K562 (cell line): Measurements from ENCODE around the gene KIF5C. TPM values are rescaled to one million over a fixed set of nuclear protein-coding genes. Genes with fewer than 3 reads are reported as not detected.

ENCODE experiments used
- ATAC-seq: fragments of 200-7000 bp; cut with Tn5 transposase; 3 replicates; pipeline ENCODE4 v1.9.1; 2020; ENCODE audit warnings: moderate library complexity
- BruUV-seq: library from RNA; stranded (reverse); fragments of 400-500 nt; replicated peaks from 2 replicates; lab custom pipeline; 2021; lab: Mats Ljungman, UMichigan
- CTCF ChIA-PET: fragments of 300-600 bp; formaldehyde crosslinking; extraction: SDS; loops from one replicate; lab custom pipeline; 2021; ENCODE audit warnings: low intra/inter-chr PET ratio; lab: Yijun Ruan, JAX
- POLR2A ChIA-PET: fragments of 300-600, 350-650 bp; sonication (Branson Sonifier 250); formaldehyde crosslinking; extraction: SDS; loops from one replicate; lab custom pipeline; 2021; ENCODE audit warnings: antibody characterized with exemption, inconsistent platforms; lab: Yijun Ruan, JAX
- DNase-seq, 4 experiments: peaks; one replicate each; pipeline versions ENCODE4 v3.0.0 to v3.0.0-alpha.2; 2011 to 2018; ENCODE audit warnings: low spot score in 3 of 4, mixed read lengths in 3 of 4; ENCODE audit errors: extremely low read depth in 1 of 4
- FAIRE-seq: peaks from 2 replicates; lab custom pipeline; 2011; peaks lifted over from hg19 to GRCh38; lab: Jason Lieb, UNC
- H2AFZ ChIP-seq: 2 replicates; pipeline ENCODE4 v1.6.0; 2011; ENCODE audit warnings: low read depth, low read length, control low read depth, inconsistent platforms
- H3K27ac ChIP-seq: fragments of 200-600 bp; 3 replicates; pipeline ENCODE4 v1.8.0; 2011; ENCODE audit warnings: low read depth, mild to moderate bottlenecking, control low read depth, inconsistent platforms, low read length, moderate library complexity, mixed read lengths; ENCODE audit errors: extremely low read depth
- H3K27me3 ChIP-seq, 2 experiments: fragments of 300-600 bp in 1 of 2; 2 replicates in 1 of 2; 3 replicates in 1 of 2; pipeline versions ENCODE4 v1.6.0 to v1.8.0; 2011; ENCODE audit warnings: inconsistent platforms in 2 of 2, low read length in 2 of 2, mild to moderate bottlenecking in 1 of 2, mixed read lengths in 1 of 2, moderate library complexity in 1 of 2; ENCODE audit not compliant: control insufficient read depth in 2 of 2, insufficient read depth in 2 of 2
- H3K36me3 ChIP-seq: fragments of 300-600 bp; 3 replicates; pipeline ENCODE4 v1.8.0; 2011; ENCODE audit warnings: mild to moderate bottlenecking, low read length, inconsistent platforms; ENCODE audit not compliant: control insufficient read depth, insufficient read depth
- H3K4me1 ChIP-seq, 2 experiments: fragments of 200-600 bp in 1 of 2; replicated peaks in 1 of 2; 2 replicates in 1 of 2; 3 replicates in 1 of 2; pipeline versions ENCODE4 v1.5.1 to v1.8.0; 2011; ENCODE audit warnings: inconsistent platforms in 2 of 2, low read length in 2 of 2, mild to moderate bottlenecking in 1 of 2, mixed read lengths in 1 of 2, moderate library complexity in 1 of 2; ENCODE audit not compliant: control insufficient read depth in 2 of 2, insufficient read depth in 2 of 2
- H3K4me2 ChIP-seq: 2 replicates; pipeline ENCODE4 v1.6.1; 2011; ENCODE audit warnings: low read length, control low read depth, inconsistent platforms, mixed read lengths; ENCODE audit not compliant: insufficient read depth
- H3K4me3 ChIP-seq: fragments of 200-600 bp; sonication (generic), shearing (Covaris generic); 2 replicates; pipeline ENCODE4 v1.5.1; 2016; ENCODE audit warnings: control low read depth, inconsistent platforms
- H3K79me2 ChIP-seq: fragments of 200-600 bp; 3 replicates; pipeline ENCODE4 v1.8.0; 2011; ENCODE audit warnings: low read length, inconsistent platforms; ENCODE audit not compliant: control insufficient read depth, insufficient read depth
- H3K9ac ChIP-seq, 2 experiments: 2 replicates each; pipeline versions ENCODE4 v1.6.0 to v1.6.1; 2011; ENCODE audit warnings: low read depth in 2 of 2, low read length in 2 of 2, control low read depth in 1 of 2, inconsistent platforms in 1 of 2, mild to moderate bottlenecking in 1 of 2, mixed read lengths in 1 of 2; ENCODE audit not compliant: insufficient read depth in 1 of 2
- H3K9me1 ChIP-seq: one replicate; pipeline ENCODE4 v1.6.0; 2011; ENCODE audit warnings: inconsistent platforms, mild to moderate bottlenecking, low read length, moderate library complexity; ENCODE audit not compliant: control insufficient read depth, insufficient read depth
- H3K9me3 ChIP-seq: replicated peaks from 2 replicates; pipeline ENCODE4 v1.5.1; 2011; ENCODE audit warnings: low read depth, low read length, inconsistent platforms; ENCODE audit not compliant: control insufficient read depth, insufficient read depth
- H4K20me1 ChIP-seq: replicated peaks from 2 replicates; pipeline ENCODE4 v1.6.1; 2011; ENCODE audit warnings: low read length, inconsistent platforms, mixed read lengths; ENCODE audit not compliant: control insufficient read depth, insufficient read depth
- BACH1 ChIP-seq: fragments of 200-800 bp; sonication (Bioruptor generic); IDR thresholded peaks from 2 replicates; pipeline ENCODE4 v1.6.1; 2016; ENCODE audit warnings: missing genetic modification characterization, missing compliant biosample characterization
- C11orf30 ChIP-seq: fragments of 450-650 bp; IDR thresholded peaks from 2 replicates; pipeline ENCODE4 v1.6.1; 2016; ENCODE audit warnings: low read depth, mild to moderate bottlenecking
- ELF2 ChIP-seq: fragments of 250-450 bp; sonication (Bioruptor Pico); IDR thresholded peaks from 2 replicates; pipeline ENCODE4 v1.5.0; 2021; ENCODE audit warnings: mild to moderate bottlenecking
- SLC30A9 ChIP-seq: fragments of 250-450 bp; sonication (Bioruptor Pico); IDR thresholded peaks from 2 replicates; pipeline ENCODE4 v1.8.0; 2022; ENCODE audit warnings: mild to moderate bottlenecking, moderate library complexity
- ZNF165 ChIP-seq: fragments of 250-450 bp; sonication (Bioruptor Pico); IDR thresholded peaks from 2 replicates; pipeline ENCODE4 v1.4.0; 2020; ENCODE audit warnings: borderline replicate concordance
- ZNF316 ChIP-seq: fragments of 450-650 bp; IDR thresholded peaks from 2 replicates; pipeline ENCODE4 v1.6.1; 2016
- in situ Hi-C: fragments of 300-500 bp; cut with MboI; formaldehyde crosslinking; loops from 4 replicates; pipeline ENCODE4 v1.15.0; 2018; ENCODE audit warnings: inconsistent platforms, mixed read lengths
- intact Hi-C: fragments of 100-400 bp; cut with micrococcal nuclease; formaldehyde crosslinking; loops from 2 replicates; pipeline ENCODE4 v1.14.2; 2022
- polyA plus RNA-seq, 8 experiments: library from polyadenylated mRNA; depleted of rRNA in 4 of 8; stranded (reverse) in 5 of 8; unstranded in 3 of 8; fragments of >200 nt; fragmentation: Nextera tagmentation in 2 of 8; fragmentation: Illumina TruSeq in 1 of 8; extraction: Ambion mirVana in 2 of 8; extraction: Trizol in 1 of 8; gene quantifications; 2 replicates each; pipeline versions ENCODE4 v1.2.1 to v1.2.3, GENCODE V29; 2011 to 2014; ENCODE audit warnings: inconsistent platforms in 1 of 8, missing spikeins in 1 of 8
- total RNA-seq, 7 experiments: library from RNA; depleted of rRNA in 6 of 7; stranded (reverse); fragments of >200 nt in 6 of 7; fragmentation: Illumina TruSeq in 2 of 7; extraction: Trizol in 2 of 7; gene quantifications; 2 replicates each; pipeline versions ENCODE4 v1.2.1 to v1.2.3, GENCODE V29; 2011 to 2021; ENCODE audit warnings: low replicate concordance in 1 of 7
- TF ChIP-seq, protein P1 (sequence below): IDR thresholded peaks from 2 replicates; pipeline ENCODE4 v1.6.1; 2012; ENCODE audit warnings: low read depth, low read length, improper control_type of control experiment, borderline replicate concordance
- TF ChIP-seq, protein P2 (sequence below), 2 experiments: fragments of 150-350 bp in 1 of 2; IDR thresholded peaks; 2 replicates each; pipeline ENCODE4 v1.6.1; 2012 to 2016; ENCODE audit warnings: low read depth in 2 of 2, low read length in 2 of 2, mild to moderate bottlenecking in 1 of 2, moderate library complexity in 1 of 2

Gene KIF5C
- total and polyA plus RNA-seq, 9 of the 15 experiments (the other 6 are each of a cell fraction or from before 2014, with no cell fraction given), result 0.01 to 0.09 (median 0.01) TPM; not detected in 6

DNA sequence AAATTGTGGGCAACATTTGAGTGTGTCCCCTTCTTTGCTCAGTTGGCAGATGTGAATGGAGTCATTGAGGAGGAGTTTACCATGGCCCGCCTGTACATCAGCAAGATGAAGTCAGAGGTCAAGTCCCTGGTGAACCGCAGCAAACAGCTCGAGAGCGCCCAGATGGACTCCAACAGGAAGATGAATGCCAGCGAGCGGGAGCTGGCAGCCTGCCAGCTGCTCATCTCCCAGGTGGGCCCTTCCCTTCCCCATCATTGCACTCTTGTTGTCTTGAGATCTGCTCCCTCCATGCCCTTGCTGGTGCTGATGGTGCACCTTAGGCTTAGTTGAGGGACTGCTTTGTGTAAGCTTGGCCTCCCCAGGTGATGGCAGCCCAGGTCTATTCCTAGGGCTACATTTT is 115.9 kb downstream of the KIF5C start (continued):
- no peak for TF ChIP-seq ZNF165 (CRISPR knock-in tag)
- no peak for TF ChIP-seq SLC30A9 (CRISPR knock-in tag)
- TF ChIP-seq, protein P1, sequence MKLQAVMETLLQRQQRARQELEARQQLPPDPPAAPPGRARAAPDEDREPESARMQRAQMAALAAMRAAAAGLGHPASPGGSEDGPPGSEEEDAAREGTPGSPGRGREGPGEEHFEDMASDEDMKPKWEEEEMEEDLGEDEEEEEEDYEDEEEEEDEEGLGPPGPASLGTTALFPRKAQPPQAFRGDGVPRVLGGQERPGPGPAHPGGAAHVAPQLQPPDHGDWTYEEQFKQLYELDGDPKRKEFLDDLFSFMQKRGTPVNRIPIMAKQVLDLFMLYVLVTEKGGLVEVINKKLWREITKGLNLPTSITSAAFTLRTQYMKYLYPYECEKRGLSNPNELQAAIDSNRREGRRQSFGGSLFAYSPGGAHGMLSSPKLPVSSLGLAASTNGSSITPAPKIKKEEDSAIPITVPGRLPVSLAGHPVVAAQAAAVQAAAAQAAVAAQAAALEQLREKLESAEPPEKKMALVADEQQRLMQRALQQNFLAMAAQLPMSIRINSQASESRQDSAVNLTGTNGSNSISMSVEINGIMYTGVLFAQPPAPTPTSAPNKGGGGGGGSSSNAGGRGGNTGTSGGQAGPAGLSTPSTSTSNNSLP, result no peak
- TF ChIP-seq, protein P2, sequence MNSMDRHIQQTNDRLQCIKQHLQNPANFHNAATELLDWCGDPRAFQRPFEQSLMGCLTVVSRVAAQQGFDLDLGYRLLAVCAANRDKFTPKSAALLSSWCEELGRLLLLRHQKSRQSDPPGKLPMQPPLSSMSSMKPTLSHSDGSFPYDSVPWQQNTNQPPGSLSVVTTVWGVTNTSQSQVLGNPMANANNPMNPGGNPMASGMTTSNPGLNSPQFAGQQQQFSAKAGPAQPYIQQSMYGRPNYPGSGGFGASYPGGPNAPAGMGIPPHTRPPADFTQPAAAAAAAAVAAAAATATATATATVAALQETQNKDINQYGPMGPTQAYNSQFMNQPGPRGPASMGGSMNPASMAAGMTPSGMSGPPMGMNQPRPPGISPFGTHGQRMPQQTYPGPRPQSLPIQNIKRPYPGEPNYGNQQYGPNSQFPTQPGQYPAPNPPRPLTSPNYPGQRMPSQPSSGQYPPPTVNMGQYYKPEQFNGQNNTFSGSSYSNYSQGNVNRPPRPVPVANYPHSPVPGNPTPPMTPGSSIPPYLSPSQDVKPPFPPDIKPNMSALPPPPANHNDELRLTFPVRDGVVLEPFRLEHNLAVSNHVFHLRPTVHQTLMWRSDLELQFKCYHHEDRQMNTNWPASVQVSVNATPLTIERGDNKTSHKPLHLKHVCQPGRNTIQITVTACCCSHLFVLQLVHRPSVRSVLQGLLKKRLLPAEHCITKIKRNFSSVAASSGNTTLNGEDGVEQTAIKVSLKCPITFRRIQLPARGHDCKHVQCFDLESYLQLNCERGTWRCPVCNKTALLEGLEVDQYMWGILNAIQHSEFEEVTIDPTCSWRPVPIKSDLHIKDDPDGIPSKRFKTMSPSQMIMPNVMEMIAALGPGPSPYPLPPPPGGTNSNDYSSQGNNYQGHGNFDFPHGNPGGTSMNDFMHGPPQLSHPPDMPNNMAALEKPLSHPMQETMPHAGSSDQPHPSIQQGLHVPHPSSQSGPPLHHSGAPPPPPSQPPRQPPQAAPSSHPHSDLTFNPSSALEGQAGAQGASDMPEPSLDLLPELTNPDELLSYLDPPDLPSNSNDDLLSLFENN (IDR thresholded peaks at IDR 0.05; ENCODE audit: low read depth in 2 of 2, low read length in 2 of 2), result no peak

DNA sequence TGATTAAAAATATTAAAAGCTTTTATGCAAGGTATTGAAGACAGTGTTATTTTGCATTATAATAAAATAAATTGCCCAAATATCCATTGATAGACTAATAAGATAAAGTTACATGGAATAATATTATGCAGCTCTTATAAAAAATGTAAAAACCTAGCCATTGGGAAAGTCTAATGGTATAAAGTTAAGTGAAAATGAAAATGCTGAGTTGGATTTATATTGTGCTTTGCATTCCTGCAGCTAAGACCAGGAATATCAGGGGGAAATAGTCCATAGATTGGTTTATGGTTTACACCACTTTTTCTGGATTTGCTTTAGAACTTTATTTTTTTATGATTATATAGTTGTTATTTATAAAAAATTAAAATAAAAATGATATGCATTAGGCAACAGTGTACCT is 117.4 kb downstream of the KIF5C start:
- Histone ChIP-seq H3K27ac (no peak overlapping the region), H3K27me3 (peaks cover 5 to 8% of the 10 kb centered on the region in 2 experiments; a peak in 1 of 5 replicates), H3K36me3 (no peaks in the 10 kb centered on the region), H4K20me1 (no peaks in the 10 kb centered on the region), H3K4me2 (no peak overlapping the region), H2AFZ (no peak overlapping the region), H3K79me2 (no peaks in the 10 kb centered on the region), H3K4me3 (no peak overlapping the region), H3K9me1 (no peaks in the 10 kb centered on the region), H3K4me1 (no peaks in the 10 kb centered on the region), H3K9me3 (no peaks in the 10 kb centered on the region), H3K9ac (no peak overlapping the region)
- BruUV-seq, result no TSS peak
- no peak for FAIRE-seq
- in situ Hi-C loops, result loop anchor here (25.0 kb wide), 1 partner anchor 1055 kb away; no protein-coding TSS in a partner anchor
- no peak for DNase-seq
- TF ChIP-seq BACH1 (tag) (no peak), ZNF316 (peak; percentile 59), ELF2 (no peak), C11orf30 (peak; percentile 26; the same call in 1 of the 2 replicates)
- intact Hi-C loops, result no loop called here
- ChIA-PET POLR2A (interaction anchor here (1.5 kb wide), 1 partner anchor 16 kb away, joined by 4 read pairs; no protein-coding TSS in a partner anchor), CTCF (no interaction called here)
- ATAC-seq, result no peak
